GM12878 (cell line): ENCODE data around the gene PIK3R3. TPM values are rescaled to one million over a fixed set of nuclear protein-coding genes. Genes with fewer than 3 reads are reported as not detected.

Experiments
- ATAC-seq: fragments of 200-7000 bp; cut with Tn5 transposase; 3 replicates; pipeline ENCODE4 v1.9.1; 2020; ENCODE audit warnings: mild to moderate bottlenecking, moderate library complexity
- BruUV-seq: library from RNA; stranded (reverse); fragments of 400-500 nt; replicated peaks from 2 replicates; lab custom pipeline; 2021; lab: Mats Ljungman, UMichigan
- CTCF ChIA-PET: fragments of 300-600 bp; sonication (Branson Sonifier 250); formaldehyde crosslinking; extraction: SDS; loops from one replicate; lab custom pipeline; 2021; ENCODE audit warnings: inconsistent platforms; lab: Yijun Ruan, JAX
- POLR2A ChIA-PET: fragments of 350-600 bp; formaldehyde crosslinking; extraction: SDS; loops from one replicate; lab custom pipeline; 2021; ENCODE audit warnings: inconsistent platforms; lab: Charles Lee
- RAD21 ChIA-PET: fragments of 300-600 bp; sonication (Branson Sonifier 250); formaldehyde crosslinking; loops from one replicate; lab custom pipeline; 2023; ENCODE audit warnings: antibody characterized with exemption; ENCODE audit not compliant: unreplicated experiment; lab: Charles Lee
- SMC1A ChIA-PET: fragments of 300-600 bp; sonication (Branson Sonifier 250); formaldehyde crosslinking; loops from one replicate; lab custom pipeline; 2023; ENCODE audit not compliant: unreplicated experiment, uncharacterized antibody; lab: Charles Lee
- DNase-seq: peaks from one replicate; pipeline ENCODE4 v3.0.0-alpha.2; 2011; ENCODE audit warnings: low read depth, low spot score
- FAIRE-seq: peaks from 3 replicates; lab custom pipeline; 2011; peaks lifted over from hg19 to GRCh38; lab: Jason Lieb, UNC
- H2AFZ ChIP-seq: 2 replicates; pipeline ENCODE4 v1.6.0; 2011; ENCODE audit warnings: low read depth, low read length, control low read depth; ENCODE audit not compliant: control insufficient read depth
- H3K27ac ChIP-seq: 2 replicates; pipeline ENCODE4 v1.5.1; 2011; ENCODE audit warnings: control low read depth; ENCODE audit not compliant: control insufficient read depth, insufficient read depth
- H3K27me3 ChIP-seq, 2 experiments: replicated peaks in 1 of 2; 2 replicates each; pipeline versions ENCODE4 v1.6.0 to v1.6.1; 2011; ENCODE audit warnings: low read length in 1 of 2; ENCODE audit not compliant: control insufficient read depth in 2 of 2, insufficient read depth in 2 of 2
- H3K36me3 ChIP-seq, 2 experiments: 2 replicates each; pipeline ENCODE4 v1.5.1; 2011; ENCODE audit warnings: low read length in 1 of 2; ENCODE audit not compliant: control insufficient read depth in 2 of 2, insufficient read depth in 2 of 2
- H3K4me1 ChIP-seq: 2 replicates; pipeline ENCODE4 v1.6.1; 2011; ENCODE audit warnings: mild to moderate bottlenecking, low read length, moderate library complexity, mixed read lengths; ENCODE audit not compliant: control insufficient read depth, insufficient read depth
- H3K4me2 ChIP-seq: 2 replicates; pipeline ENCODE4 v1.6.0; 2011; ENCODE audit warnings: control low read depth; ENCODE audit not compliant: control insufficient read depth, insufficient read depth
- H3K4me3 ChIP-seq: fragments of 200-600 bp; sonication (generic); 2 replicates; pipeline ENCODE4 v1.5.1; 2016
- H3K79me2 ChIP-seq: 2 replicates; pipeline ENCODE4 v1.6.0; 2011; ENCODE audit warnings: low read length; ENCODE audit not compliant: control insufficient read depth, insufficient read depth
- H3K9ac ChIP-seq: 2 replicates; pipeline ENCODE4 v1.8.0; 2011; ENCODE audit warnings: low read length, control low read depth, mixed read lengths; ENCODE audit not compliant: control insufficient read depth, insufficient read depth
- H3K9me3 ChIP-seq: replicated peaks from 3 replicates; pipeline ENCODE4 v1.5.1; 2011; ENCODE audit warnings: mild to moderate bottlenecking, low read length; ENCODE audit not compliant: control insufficient read depth, insufficient read depth
- H4K20me1 ChIP-seq: 2 replicates; pipeline ENCODE4 v1.6.0; 2011; ENCODE audit not compliant: control insufficient read depth, insufficient read depth
- PAX8 ChIP-seq: fragments of 450-650 bp; IDR thresholded peaks from 2 replicates; pipeline ENCODE4 v1.6.1; 2017; ENCODE audit warnings: mild to moderate bottlenecking, moderate library complexity
- SIN3A ChIP-seq: IDR thresholded peaks from 2 replicates; pipeline ENCODE4 v1.6.1; 2012; ENCODE audit warnings: low read depth, low read length, improper control_type of control experiment
- ZNF207 ChIP-seq: fragments of 450-650 bp; IDR thresholded peaks from 2 replicates; pipeline ENCODE4 v1.6.1; 2014; ENCODE audit warnings: antibody characterized with exemption, mild to moderate bottlenecking, borderline replicate concordance
- WGBS: methylation state at CpG from one replicate; pipeline ENCODE4 v1.1.6; 2016; ENCODE audit warnings: low lambda C conversion rate; ENCODE audit not compliant: insufficient replicate concordance, insufficient coverage; ENCODE audit errors: missing lambda C conversion rate; 5-methylcytosine and 5-hydroxymethylcytosine counted together
- in situ Hi-C: fragments of 300-500 bp; cut with MboI; formaldehyde crosslinking; loops from 9 replicates; pipeline ENCODE4 v1.14.3; 2018; ENCODE audit warnings: mixed read lengths
- intact Hi-C: fragments of 100-400 bp; cut with micrococcal nuclease; formaldehyde crosslinking; loops from one replicate; pipeline ENCODE4 v1.14.2; 2022; ENCODE audit not compliant: unreplicated experiment
- polyA plus RNA-seq, 11 experiments: library from polyadenylated mRNA; depleted of rRNA in 4 of 11; unstranded in 6 of 11; stranded (reverse) in 5 of 11; fragments of >200 nt; fragmentation: Nextera tagmentation in 4 of 11; fragmentation: Illumina TruSeq in 1 of 11; extraction: Ambion mirVana in 4 of 11; extraction: Trizol in 1 of 11; gene quantifications; 1 replicate in 1 of 11; 2 replicates in 10 of 11; pipeline versions ENCODE4 v1.2.1 to v1.2.3, GENCODE V29; 2011 to 2016; ENCODE audit warnings: inconsistent platforms in 2 of 11, missing spikeins in 2 of 11, low read depth in 1 of 11
- total RNA-seq, 4 experiments: library from RNA; depleted of rRNA in 3 of 4; stranded (reverse); fragments of >200 nt in 3 of 4; fragmentation: Illumina TruSeq in 1 of 4; extraction: Trizol in 1 of 4; gene quantifications; 2 replicates each; pipeline versions ENCODE4 v1.2.1 to v1.2.3, GENCODE V29; 2013 to 2021
- TF ChIP-seq, protein P1 (sequence below): fragments of 450-650 bp; IDR thresholded peaks from 2 replicates; pipeline ENCODE4 v1.6.1; 2017; ENCODE audit warnings: mild to moderate bottlenecking, moderate library complexity
- TF ChIP-seq, protein P2 (sequence below): IDR thresholded peaks from 2 replicates; pipeline ENCODE4 v1.6.1; 2011; ENCODE audit warnings: borderline replicate concordance, low read depth, mild to moderate bottlenecking, moderate library complexity, mixed read lengths, low read length; ENCODE audit not compliant: insufficient read depth; ENCODE audit errors: extremely low read length
- TF ChIP-seq, protein P3 (sequence below): fragments of 450-650 bp; IDR thresholded peaks from 2 replicates; pipeline ENCODE4 v1.6.1; 2017; ENCODE audit warnings: borderline replicate concordance

PIK3R3 gene
- total and polyA plus RNA-seq, 10 of the 15 experiments (the other 5 are each of a cell fraction or from before 2014, with no cell fraction given) = 4.8 to 27.0 (median 19.8) TPM

DNA sequence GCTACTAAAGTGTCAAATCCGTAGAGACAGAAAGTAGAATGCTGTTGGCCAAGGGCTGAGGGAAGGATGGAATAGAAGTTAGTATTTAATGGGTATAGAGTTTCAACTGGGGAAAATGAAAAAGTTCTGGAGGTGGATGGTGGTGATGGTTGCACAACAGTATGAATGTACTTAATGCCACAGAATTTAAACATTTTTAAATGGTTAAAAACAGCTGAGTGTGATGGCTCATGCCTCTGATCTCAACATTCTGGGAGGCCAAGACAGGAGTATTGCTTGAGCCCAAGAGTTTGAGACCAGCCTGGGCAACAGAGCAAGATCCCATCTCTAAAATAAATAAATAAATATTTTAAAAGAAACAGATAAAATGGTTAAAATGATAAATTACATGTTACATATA lies 44.5 kb downstream of the PIK3R3 start (continued):
- TF ChIP-seq, protein P1, sequence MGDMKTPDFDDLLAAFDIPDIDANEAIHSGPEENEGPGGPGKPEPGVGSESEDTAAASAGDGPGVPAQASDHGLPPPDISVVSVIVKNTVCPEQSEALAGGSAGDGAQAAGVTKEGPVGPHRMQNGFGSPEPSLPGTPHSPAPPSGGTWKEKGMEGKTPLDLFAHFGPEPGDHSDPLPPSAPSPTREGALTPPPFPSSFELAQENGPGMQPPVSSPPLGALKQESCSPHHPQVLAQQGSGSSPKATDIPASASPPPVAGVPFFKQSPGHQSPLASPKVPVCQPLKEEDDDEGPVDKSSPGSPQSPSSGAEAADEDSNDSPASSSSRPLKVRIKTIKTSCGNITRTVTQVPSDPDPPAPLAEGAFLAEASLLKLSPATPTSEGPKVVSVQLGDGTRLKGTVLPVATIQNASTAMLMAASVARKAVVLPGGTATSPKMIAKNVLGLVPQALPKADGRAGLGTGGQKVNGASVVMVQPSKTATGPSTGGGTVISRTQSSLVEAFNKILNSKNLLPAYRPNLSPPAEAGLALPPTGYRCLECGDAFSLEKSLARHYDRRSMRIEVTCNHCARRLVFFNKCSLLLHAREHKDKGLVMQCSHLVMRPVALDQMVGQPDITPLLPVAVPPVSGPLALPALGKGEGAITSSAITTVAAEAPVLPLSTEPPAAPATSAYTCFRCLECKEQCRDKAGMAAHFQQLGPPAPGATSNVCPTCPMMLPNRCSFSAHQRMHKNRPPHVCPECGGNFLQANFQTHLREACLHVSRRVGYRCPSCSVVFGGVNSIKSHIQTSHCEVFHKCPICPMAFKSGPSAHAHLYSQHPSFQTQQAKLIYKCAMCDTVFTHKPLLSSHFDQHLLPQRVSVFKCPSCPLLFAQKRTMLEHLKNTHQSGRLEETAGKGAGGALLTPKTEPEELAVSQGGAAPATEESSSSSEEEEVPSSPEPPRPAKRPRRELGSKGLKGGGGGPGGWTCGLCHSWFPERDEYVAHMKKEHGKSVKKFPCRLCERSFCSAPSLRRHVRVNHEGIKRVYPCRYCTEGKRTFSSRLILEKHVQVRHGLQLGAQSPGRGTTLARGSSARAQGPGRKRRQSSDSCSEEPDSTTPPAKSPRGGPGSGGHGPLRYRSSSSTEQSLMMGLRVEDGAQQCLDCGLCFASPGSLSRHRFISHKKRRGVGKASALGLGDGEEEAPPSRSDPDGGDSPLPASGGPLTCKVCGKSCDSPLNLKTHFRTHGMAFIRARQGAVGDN = no peak
- TF ChIP-seq, protein P2, sequence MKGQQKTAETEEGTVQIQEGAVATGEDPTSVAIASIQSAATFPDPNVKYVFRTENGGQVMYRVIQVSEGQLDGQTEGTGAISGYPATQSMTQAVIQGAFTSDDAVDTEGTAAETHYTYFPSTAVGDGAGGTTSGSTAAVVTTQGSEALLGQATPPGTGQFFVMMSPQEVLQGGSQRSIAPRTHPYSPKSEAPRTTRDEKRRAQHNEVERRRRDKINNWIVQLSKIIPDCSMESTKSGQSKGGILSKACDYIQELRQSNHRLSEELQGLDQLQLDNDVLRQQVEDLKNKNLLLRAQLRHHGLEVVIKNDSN = no peak
- no peak for TF ChIP-seq SIN3A
- TF ChIP-seq, protein P3, sequence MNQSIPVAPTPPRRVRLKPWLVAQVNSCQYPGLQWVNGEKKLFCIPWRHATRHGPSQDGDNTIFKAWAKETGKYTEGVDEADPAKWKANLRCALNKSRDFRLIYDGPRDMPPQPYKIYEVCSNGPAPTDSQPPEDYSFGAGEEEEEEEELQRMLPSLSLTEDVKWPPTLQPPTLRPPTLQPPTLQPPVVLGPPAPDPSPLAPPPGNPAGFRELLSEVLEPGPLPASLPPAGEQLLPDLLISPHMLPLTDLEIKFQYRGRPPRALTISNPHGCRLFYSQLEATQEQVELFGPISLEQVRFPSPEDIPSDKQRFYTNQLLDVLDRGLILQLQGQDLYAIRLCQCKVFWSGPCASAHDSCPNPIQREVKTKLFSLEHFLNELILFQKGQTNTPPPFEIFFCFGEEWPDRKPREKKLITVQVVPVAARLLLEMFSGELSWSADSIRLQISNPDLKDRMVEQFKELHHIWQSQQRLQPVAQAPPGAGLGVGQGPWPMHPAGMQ = no peak

DNA sequence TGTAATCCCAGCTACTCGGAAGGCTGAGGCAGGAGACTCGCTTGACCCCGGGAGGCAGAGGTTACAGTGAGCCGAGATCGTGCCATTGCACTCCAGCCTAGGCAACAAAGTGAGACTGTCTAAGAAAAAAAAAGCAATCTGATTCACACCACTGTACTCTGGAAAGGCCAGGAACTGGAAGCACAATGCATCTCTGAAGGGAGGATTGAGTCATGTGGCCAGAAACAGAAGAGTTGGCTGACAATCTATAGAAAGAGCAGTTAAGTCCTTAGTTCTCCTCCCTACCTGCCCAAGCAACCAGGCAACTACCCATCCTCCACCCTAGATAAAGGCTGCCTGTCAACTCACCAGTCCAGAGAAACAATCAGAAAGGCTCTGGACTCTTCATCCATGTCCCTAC lies 45.9 kb downstream of the PIK3R3 start:
- H3K79me2 ChIP-seq = peaks cover 18% of the 10 kb centered on the region
- no peak overlapping the region for H2AFZ ChIP-seq
- no peaks in the 10 kb centered on the region for H3K9me3 ChIP-seq
- in situ Hi-C loops (no loop called here), intact Hi-C loops (no loop called here)
- no peaks in the 10 kb centered on the region for H3K4me1 ChIP-seq
- H3K27ac ChIP-seq = no peak overlapping the region
- no peak overlapping the region for H3K4me2 ChIP-seq
- ChIA-PET RAD21 (no interaction called here), SMC1A (no interaction called here)
- no peaks in the 10 kb centered on the region for H4K20me1 ChIP-seq
- no peak for ATAC-seq
- no TSS peak for BruUV-seq
- WGBS = 94% methylated on average over 5 of the region's 5 CpGs
- no peaks in the 10 kb centered on the region for H3K36me3 ChIP-seq
- no peak for TF ChIP-seq PAX8
- no peak for TF ChIP-seq ZNF207
- TF ChIP-seq, all 136 proteins: peak for 0
- no peak overlapping the region for H3K9ac ChIP-seq
- H3K4me3 ChIP-seq = no peak overlapping the region
- no peak for FAIRE-seq
- no peak for DNase-seq
- H3K27me3 ChIP-seq = no peaks in the 10 kb centered on the region
- POLR2A ChIA-PET = no interaction called here
- CTCF ChIA-PET = no interaction called here
